Gastroesophageal sphincter (tissue), 3 donors: ENCODE data around the gene LPIN1.

Experiments
- CTCF ChIP-seq, 4 experiments: fragments of 200-600 bp in 2 of 4; fragments of 450-650 bp in 2 of 4; sonication (generic) in 1 of 4; IDR thresholded peaks; one replicate each; pipeline ENCODE4 v1.5.1; 2017 to 2019; ENCODE audit warnings: antibody characterized with exemption in 4 of 4, mild to moderate bottlenecking in 2 of 4, moderate library complexity in 2 of 4
- EP300 ChIP-seq: sonication (generic); formaldehyde crosslinking; IDR thresholded peaks from one replicate; pipeline ENCODE4 v1.6.1; 2017; ENCODE audit warnings: antibody characterized with exemption, mild to moderate bottlenecking
- POLR2A ChIP-seq, 2 donors: fragments of 450-650 bp; IDR thresholded peaks; one replicate each; pipeline ENCODE4 v1.6.1; 2017; ENCODE audit warnings: antibody characterized with exemption in 2 of 2, mild to moderate bottlenecking in 2 of 2, moderate library complexity in 1 of 2
- POLR2AphosphoS5 ChIP-seq: sonication (generic); formaldehyde crosslinking; IDR thresholded peaks from one replicate; pipeline ENCODE4 v1.6.1; 2017; ENCODE audit warnings: antibody characterized with exemption

GRCh38 chr2:11726384-11726783, 20.0 kb upstream of the LPIN1 start:
- TF ChIP-seq EP300, result no peak
- TF ChIP-seq CTCF (IDR thresholded peaks at IDR 0.05), result no peak
- TF ChIP-seq POLR2A (IDR thresholded peaks at IDR 0.05), result no peak
- no peak for TF ChIP-seq POLR2AphosphoS5
